DOHH2 (cell line): ENCODE data around the gene IFTAP.

Experiments
- H3F3A ChIP-seq: fragments of 200-600 bp; sonication (generic), shearing (Covaris generic); 2 replicates; pipeline ENCODE4 v1.6.0; 2016; ENCODE audit warnings: antibody characterized with exemption, mild to moderate bottlenecking; ENCODE audit not compliant: control insufficient read depth, insufficient read depth
- H3K27ac ChIP-seq: fragments of 200-600 bp; sonication (generic); 2 replicates; pipeline ENCODE4 v1.5.1; 2014; ENCODE audit warnings: low read depth, mild to moderate bottlenecking, low read length, moderate library complexity
- H3K27me3 ChIP-seq: fragments of 200-600 bp; sonication (generic); 2 replicates; pipeline ENCODE4 v1.6.1; 2014; ENCODE audit warnings: mild to moderate bottlenecking, low read length, mixed read lengths; ENCODE audit not compliant: control insufficient read depth
- H3K36me3 ChIP-seq: fragments of 200-600 bp; sonication (generic); 2 replicates; pipeline ENCODE4 v1.6.1; 2014; ENCODE audit warnings: mild to moderate bottlenecking, low read length, moderate library complexity, mixed read lengths; ENCODE audit not compliant: control insufficient read depth
- H3K4me1 ChIP-seq: fragments of 200-600 bp; sonication (generic); 2 replicates; pipeline ENCODE4 v1.6.1; 2014; ENCODE audit warnings: mild to moderate bottlenecking, low read length, mixed read lengths; ENCODE audit not compliant: control insufficient read depth
- H3K4me2 ChIP-seq: fragments of 200-600 bp; sonication (generic); 2 replicates; pipeline ENCODE4 v1.6.0; 2014; ENCODE audit warnings: mild to moderate bottlenecking, low read length, moderate library complexity
- H3K4me3 ChIP-seq: fragments of 200-600 bp; sonication (generic); 2 replicates; pipeline ENCODE4 v1.5.1; 2014; ENCODE audit warnings: mild to moderate bottlenecking, low read length, mixed read lengths
- H3K79me2 ChIP-seq: fragments of 200-600 bp; sonication (generic); 2 replicates; pipeline ENCODE4 v1.6.1; 2014; ENCODE audit warnings: mild to moderate bottlenecking, low read length, mixed read lengths; ENCODE audit not compliant: control insufficient read depth
- H3K9me2 ChIP-seq: fragments of 200-600 bp; sonication (generic); replicated peaks from 2 replicates; pipeline ENCODE4 v1.6.1; 2014; ENCODE audit warnings: mild to moderate bottlenecking, low read length, mixed read lengths; ENCODE audit not compliant: control insufficient read depth
- H3K9me3 ChIP-seq: fragments of 200-600 bp; sonication (generic); 2 replicates; pipeline ENCODE4 v1.6.1; 2014; ENCODE audit warnings: antibody characterized with exemption, low read length, mixed read lengths; ENCODE audit not compliant: control insufficient read depth, insufficient read depth
- H4K20me1 ChIP-seq: fragments of 200-600 bp; sonication (generic); 2 replicates; pipeline ENCODE4 v1.6.0; 2014; ENCODE audit warnings: low read depth, mild to moderate bottlenecking, antibody characterized with exemption, low read length, moderate library complexity; ENCODE audit not compliant: control insufficient read depth, insufficient read depth
- CTCF ChIP-seq: fragments of 200-600 bp; sonication (generic); IDR thresholded peaks from one replicate; pipeline ENCODE4 v1.5.1; 2014; ENCODE audit warnings: antibody characterized with exemption, mild to moderate bottlenecking, low read depth, low read length; ENCODE audit not compliant: poor library complexity, severe bottlenecking
- EZH2phosphoT487 ChIP-seq: fragments of 200-600 bp; sonication (generic); IDR thresholded peaks from 2 replicates; pipeline ENCODE4 v1.6.1; 2017; ENCODE audit warnings: borderline replicate concordance, mild to moderate bottlenecking, antibody characterized with exemption, low read length, moderate library complexity, mixed read lengths

IFTAP gene

GRCh38 chr11:36683818-36684217 lies 89.5 kb downstream of the IFTAP start:
- no peaks in the 10 kb centered on the region for H3K9me2 ChIP-seq
- H3K79me2 ChIP-seq = no peaks in the 10 kb centered on the region
- no peak overlapping the region for H3K4me2 ChIP-seq
- TF ChIP-seq CTCF = no peak
- no peaks in the 10 kb centered on the region for H3F3A ChIP-seq
- H3K4me1 ChIP-seq = no peaks in the 10 kb centered on the region
- no peak overlapping the region for H3K27ac ChIP-seq
- no peaks in the 10 kb centered on the region for H3K27me3 ChIP-seq
- H3K9me3 ChIP-seq = no peaks in the 10 kb centered on the region
- H3K36me3 ChIP-seq = no peaks in the 10 kb centered on the region
- no peak overlapping the region for H3K4me3 ChIP-seq
- no peaks in the 10 kb centered on the region for H4K20me1 ChIP-seq

- H3K79me2 ChIP-seq = no peaks in the 10 kb centered on the region
- H3F3A ChIP-seq = no peaks in the 10 kb centered on the region
- H3K27ac ChIP-seq = no peak overlapping the region
- no peak overlapping the region for H3K4me3 ChIP-seq
- H3K36me3 ChIP-seq = no peaks in the 10 kb centered on the region
- no peaks in the 10 kb centered on the region for H3K27me3 ChIP-seq
- TF ChIP-seq CTCF = no peak
- TF ChIP-seq EZH2phosphoT487 = no peak
- no peaks in the 10 kb centered on the region for H3K9me2 ChIP-seq
- H4K20me1 ChIP-seq = no peaks in the 10 kb centered on the region
- no peak overlapping the region for H3K4me2 ChIP-seq
- no peaks in the 10 kb centered on the region for H3K9me3 ChIP-seq
- H3K4me1 ChIP-seq = no peaks in the 10 kb centered on the region
Measured at GRCh38 chr11:36684840-36685801, 90.8 kb downstream of the IFTAP start.

- no peaks in the 10 kb centered on the region for H3F3A ChIP-seq
- no peaks in the 10 kb centered on the region for H3K79me2 ChIP-seq
- H3K27me3 ChIP-seq = no peaks in the 10 kb centered on the region
- H3K4me1 ChIP-seq = no peaks in the 10 kb centered on the region
- TF ChIP-seq CTCF = no peak
- H3K9me3 ChIP-seq = no peaks in the 10 kb centered on the region
- H4K20me1 ChIP-seq = no peaks in the 10 kb centered on the region
- H3K4me2 ChIP-seq = no peak overlapping the region
- H3K36me3 ChIP-seq = no peaks in the 10 kb centered on the region
- no peak overlapping the region for H3K4me3 ChIP-seq
- H3K27ac ChIP-seq = no peak overlapping the region
- H3K9me2 ChIP-seq = no peaks in the 10 kb centered on the region
Measured at GRCh38 chr11:36688132-36688531, 93.8 kb downstream of the IFTAP start.
